Measurements from ENCODE around the gene RPTOR.

Gene RPTOR

GRCh38 chr17:81002013-81002384 is 457.4 kb downstream of the RPTOR start:
- no peak overlapping the region for H3K27ac ChIP-seq
- TF ChIP-seq CTCF (IDR thresholded peaks at IDR 0.05; ENCODE audit: low read depth, low read length, missing control alignments), result no peak
- H3K27me3 ChIP-seq (replicated peaks), result peaks cover 15% of the 10 kb centered on the region
- in situ Hi-C loops (cut with HindIII; ENCODE audit: low pct_ligation_motif_present, low sequenced_read_pairs), result loop anchor here (25.0 kb wide), 1 partner anchor 110 kb away; no protein-coding TSS in a partner anchor
- peaks cover 33% of the 10 kb centered on the region for H3K36me3 ChIP-seq (replicated peaks)
- no peak for DNase-seq
- H3K4me3 ChIP-seq (ENCODE audit: low read depth, low read length), result no peak overlapping the region

DNA sequence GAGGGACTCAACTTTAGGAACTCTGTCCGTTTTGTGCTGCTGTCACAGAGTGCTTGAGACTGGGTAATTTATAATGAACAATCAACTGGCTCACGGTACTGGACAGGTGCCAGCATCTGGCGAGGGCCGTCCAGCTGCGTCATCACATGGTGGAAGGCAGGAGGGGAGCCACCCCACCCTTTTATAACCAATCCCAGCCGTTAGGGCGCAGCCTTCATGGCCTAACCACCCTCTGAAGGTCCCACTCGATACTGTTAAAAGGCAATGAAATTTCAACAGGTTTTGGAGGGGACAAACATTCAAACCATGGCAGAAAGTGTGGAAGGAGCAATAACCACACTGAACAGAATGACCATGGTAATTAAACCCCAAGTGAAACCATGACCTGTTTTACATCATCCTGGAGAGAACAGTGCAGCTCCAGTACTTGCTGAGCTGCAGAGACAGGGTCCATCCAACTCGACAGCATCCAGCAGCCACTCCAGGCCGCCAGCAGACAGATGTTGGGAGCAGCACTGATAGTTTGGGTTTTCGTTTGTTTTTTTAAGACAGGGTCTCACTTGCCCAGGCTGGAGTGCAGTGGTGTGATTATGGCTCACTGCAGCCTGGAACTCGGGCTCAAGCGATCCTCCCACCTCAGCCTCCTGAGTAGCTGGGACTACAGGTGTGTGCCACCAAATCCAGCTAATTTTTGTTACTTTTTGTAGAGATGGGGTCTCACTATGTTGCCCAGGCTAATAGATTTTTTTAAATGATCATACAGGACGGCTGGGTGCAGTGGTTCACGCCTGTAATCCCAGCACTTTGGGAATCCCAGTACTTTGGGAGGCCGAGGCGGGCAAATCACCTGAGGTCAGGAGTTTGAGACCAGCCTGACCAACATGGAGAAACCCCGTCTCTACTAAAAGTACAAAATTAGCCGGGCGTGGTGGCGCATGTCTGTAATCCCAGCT is 458.0 kb downstream of the RPTOR start:
- H3K36me3 ChIP-seq (replicated peaks), result peaks cover 26% of the 10 kb centered on the region
- in situ Hi-C loops (cut with HindIII; ENCODE audit: low pct_ligation_motif_present, low sequenced_read_pairs), result loop anchor here (25.0 kb wide), 1 partner anchor 110 kb away; no protein-coding TSS in a partner anchor
- no peak for TF ChIP-seq CTCF (IDR thresholded peaks at IDR 0.05; ENCODE audit: low read depth, low read length, missing control alignments)
- no peak overlapping the region for H3K27ac ChIP-seq
- no peak for DNase-seq
- peaks cover 15% of the 10 kb centered on the region for H3K27me3 ChIP-seq (replicated peaks)
- no peak overlapping the region for H3K4me3 ChIP-seq (ENCODE audit: low read depth, low read length)

DNA sequence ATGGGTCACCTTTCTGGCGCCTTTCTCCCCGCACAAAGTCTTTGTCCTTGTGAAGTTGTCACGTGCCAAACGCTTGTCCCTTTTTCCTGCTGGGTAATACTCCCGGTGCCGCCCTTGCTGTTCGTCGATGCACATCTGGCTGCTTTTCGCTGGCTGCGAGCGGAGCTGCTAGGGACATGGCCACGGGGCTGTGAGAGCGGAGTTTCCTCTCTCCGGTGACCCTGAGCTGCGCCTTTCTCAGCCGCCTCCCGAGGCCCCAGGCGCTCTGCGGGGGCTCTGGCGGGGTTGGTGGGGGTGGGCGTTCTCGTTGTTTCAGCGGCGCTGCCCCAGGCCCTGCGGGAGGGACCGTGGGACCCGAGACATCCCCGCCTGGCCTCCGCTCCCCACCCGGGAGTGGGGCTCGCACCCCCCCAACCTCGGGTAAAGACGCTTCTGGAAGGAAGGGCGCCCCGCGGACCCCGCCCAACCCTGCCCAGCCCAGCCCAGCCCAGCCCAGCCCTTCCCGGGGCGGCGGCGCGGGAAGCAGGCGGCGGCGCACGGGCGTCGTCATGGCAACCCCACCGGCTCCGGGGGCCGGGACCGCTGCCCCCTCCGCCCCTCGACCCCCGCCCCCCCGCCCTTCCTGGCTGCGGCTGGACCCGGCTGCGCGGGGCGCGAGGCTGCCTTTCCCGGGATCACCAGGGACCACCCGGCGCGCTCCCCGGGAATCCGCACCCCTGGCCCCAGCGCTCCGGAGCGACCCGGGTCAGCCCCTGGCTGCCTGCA is 459.3 kb downstream of the RPTOR start:
- in situ Hi-C loops (cut with HindIII; ENCODE audit: low pct_ligation_motif_present, low sequenced_read_pairs), result loop anchor here (25.0 kb wide), 1 partner anchor 108 kb away; no protein-coding TSS in a partner anchor
- no peak for DNase-seq
- Histone ChIP-seq H3K27me3 (replicated peaks) (peaks cover 15% of the 10 kb centered on the region), H3K36me3 (replicated peaks) (peaks cover 15% of the 10 kb centered on the region), H3K4me3 (ENCODE audit: low read depth, low read length) (no peak overlapping the region), H3K27ac (no peak overlapping the region)
- TF ChIP-seq CTCF (IDR thresholded peaks at IDR 0.05; ENCODE audit: low read depth, low read length, missing control alignments), result no peak

GRCh38 chr17:81006891-81007290 is 462.3 kb downstream of the RPTOR start:
- DNase-seq, result no peak
- H3K27me3 ChIP-seq (replicated peaks), result peaks cover 15% of the 10 kb centered on the region
- H3K4me3 ChIP-seq (ENCODE audit: low read depth, low read length), result no peak overlapping the region
- in situ Hi-C loops (cut with HindIII; ENCODE audit: low pct_ligation_motif_present, low sequenced_read_pairs), result loop anchor here (25.0 kb wide), 1 partner anchor 105 kb away; no protein-coding TSS in a partner anchor
- H3K36me3 ChIP-seq (replicated peaks), result no peaks in the 10 kb centered on the region
- TF ChIP-seq CTCF (IDR thresholded peaks at IDR 0.05; ENCODE audit: low read depth, low read length, missing control alignments), result no peak
- no peak overlapping the region for H3K27ac ChIP-seq

DNA sequence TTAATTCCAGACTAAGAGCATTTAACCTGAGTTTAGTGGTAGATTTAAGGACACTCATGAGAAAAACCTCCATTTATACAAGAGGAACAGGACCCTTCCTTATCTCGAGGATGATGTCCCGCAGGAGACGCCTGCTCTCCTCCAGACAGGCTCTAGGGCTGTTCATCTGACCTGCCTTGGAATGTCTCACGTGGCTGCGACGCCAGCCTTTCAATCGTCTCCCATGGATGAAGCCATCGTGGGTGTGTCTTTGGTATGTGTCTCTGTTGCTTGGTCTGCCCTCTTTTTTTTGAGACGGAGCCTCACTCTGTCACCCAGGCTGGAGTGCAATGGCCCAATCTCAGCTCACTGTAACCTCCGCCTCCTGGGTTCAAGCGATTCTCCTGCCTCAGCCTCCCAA is 463.5 kb downstream of the RPTOR start:
- Histone ChIP-seq H3K27me3 (replicated peaks) (peaks cover 13% of the 10 kb centered on the region), H3K27ac (no peak overlapping the region), H3K4me3 (ENCODE audit: low read depth, low read length) (no peak overlapping the region), H3K36me3 (replicated peaks) (no peaks in the 10 kb centered on the region)
- no peak for DNase-seq
- TF ChIP-seq CTCF (IDR thresholded peaks at IDR 0.05; ENCODE audit: low read depth, low read length, missing control alignments), result no peak
- in situ Hi-C loops (cut with HindIII; ENCODE audit: low pct_ligation_motif_present, low sequenced_read_pairs), result loop anchor here (25.0 kb wide), 1 partner anchor 104 kb away; no protein-coding TSS in a partner anchor
